ENCODE results near the gene UCK1. TPM values are rescaled to one million over a fixed set of nuclear protein-coding genes. Genes with fewer than 3 reads are reported as not detected.

UCK1 gene
- total RNA-seq, 4 donors from 2014 or later, result 32.7 to 45.7 (median 41.8) TPM

DNA sequence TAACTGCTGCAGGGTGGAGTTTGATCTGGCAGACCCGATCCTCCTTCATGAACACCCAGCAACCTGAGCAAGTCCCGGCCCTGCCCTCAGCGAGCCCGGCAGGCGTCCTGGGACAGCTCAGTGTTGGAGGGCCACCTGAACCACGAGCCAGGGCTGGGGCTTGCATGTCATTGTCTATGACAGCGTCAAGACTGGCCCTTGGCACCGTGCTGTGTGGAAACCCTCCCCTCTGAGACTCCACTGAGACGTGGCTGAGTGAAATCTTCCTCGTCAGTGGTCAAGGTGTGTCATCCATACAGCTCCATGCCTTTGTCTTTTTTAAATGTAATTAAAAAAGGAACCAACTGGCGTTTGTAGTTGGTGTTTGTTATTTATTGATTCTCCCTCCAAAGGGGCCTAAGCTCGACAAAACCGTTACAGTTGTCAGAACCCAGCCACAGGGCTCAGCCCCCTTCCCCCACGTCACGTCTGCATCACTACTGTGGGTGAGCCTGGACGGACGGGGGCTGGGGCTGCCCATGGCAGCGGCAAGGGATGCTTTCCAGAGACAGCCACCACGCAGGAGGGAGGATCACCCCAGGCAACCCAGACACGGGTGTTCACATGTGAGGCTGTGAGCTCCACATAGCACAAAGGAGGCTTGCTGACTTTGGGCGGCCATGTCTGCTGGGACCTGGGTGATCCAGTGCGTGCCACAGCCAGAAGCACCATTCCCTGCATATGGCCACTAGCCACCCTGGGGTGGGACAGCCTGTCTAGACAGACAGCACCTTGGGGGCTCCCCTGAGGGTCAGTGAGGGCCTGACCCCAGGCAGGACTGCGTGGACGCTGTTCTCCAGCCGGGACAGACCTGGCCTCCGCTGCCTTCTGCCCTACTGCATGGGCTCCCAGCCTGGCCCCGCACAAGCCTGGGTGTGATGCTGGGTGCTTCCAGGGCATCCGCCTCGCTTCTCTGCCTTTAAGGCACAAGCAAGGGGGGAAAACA is 7.3 kb downstream of the UCK1 start:
- 72 to 80% methylated on average over 25 to 29 of the region's 29 CpGs for WGBS, 2 donors
- no peak for TF ChIP-seq EP300 (IDR thresholded peaks at IDR 0.05)
- TF ChIP-seq POLR2A (IDR thresholded peaks at IDR 0.05), result no peak
- TF ChIP-seq, protein P1, sequence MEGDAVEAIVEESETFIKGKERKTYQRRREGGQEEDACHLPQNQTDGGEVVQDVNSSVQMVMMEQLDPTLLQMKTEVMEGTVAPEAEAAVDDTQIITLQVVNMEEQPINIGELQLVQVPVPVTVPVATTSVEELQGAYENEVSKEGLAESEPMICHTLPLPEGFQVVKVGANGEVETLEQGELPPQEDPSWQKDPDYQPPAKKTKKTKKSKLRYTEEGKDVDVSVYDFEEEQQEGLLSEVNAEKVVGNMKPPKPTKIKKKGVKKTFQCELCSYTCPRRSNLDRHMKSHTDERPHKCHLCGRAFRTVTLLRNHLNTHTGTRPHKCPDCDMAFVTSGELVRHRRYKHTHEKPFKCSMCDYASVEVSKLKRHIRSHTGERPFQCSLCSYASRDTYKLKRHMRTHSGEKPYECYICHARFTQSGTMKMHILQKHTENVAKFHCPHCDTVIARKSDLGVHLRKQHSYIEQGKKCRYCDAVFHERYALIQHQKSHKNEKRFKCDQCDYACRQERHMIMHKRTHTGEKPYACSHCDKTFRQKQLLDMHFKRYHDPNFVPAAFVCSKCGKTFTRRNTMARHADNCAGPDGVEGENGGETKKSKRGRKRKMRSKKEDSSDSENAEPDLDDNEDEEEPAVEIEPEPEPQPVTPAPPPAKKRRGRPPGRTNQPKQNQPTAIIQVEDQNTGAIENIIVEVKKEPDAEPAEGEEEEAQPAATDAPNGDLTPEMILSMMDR (IDR thresholded peaks at IDR 0.05), result no peak
- H3K4me3 ChIP-seq, result no peak overlapping the region
- H3K4me1 ChIP-seq, result no peaks in the 10 kb centered on the region
- no peaks in the 10 kb centered on the region for H3K27me3 ChIP-seq
- no peaks in the 10 kb centered on the region for H3K9me3 ChIP-seq
- H3K36me3 ChIP-seq, result peaks cover 8 to 100% (median 11%) of the 10 kb centered on the region in 3 donors
- DNase-seq (ENCODE audit: low spot score in 2 of 2), result no peak
- no peak overlapping the region for H3K27ac ChIP-seq

DNA sequence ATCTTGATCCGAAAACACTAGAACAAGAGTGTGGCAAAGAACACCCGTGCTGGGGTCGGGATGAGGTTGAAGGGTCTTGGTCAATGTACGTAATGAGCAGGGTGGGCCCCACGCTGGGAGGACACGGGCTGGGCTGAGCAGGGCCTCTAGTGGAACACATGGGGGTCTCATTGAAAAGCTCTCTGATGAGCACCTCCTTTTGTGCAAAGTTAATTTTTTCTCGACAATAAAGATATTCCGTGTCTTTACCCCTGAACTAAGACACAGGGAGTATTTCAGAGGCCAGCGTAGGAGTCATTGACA is 8.0 kb downstream of the UCK1 start:
- H3K36me3 ChIP-seq, result peaks cover 8 to 100% (median 13%) of the 10 kb centered on the region in 3 donors
- H3K4me1 ChIP-seq, result no peaks in the 10 kb centered on the region
- WGBS, 2 donors, result 80 to 85% methylated on average over 9 of the region's 9 CpGs
- H3K27ac ChIP-seq, result no peak overlapping the region
- H3K9me3 ChIP-seq, result no peaks in the 10 kb centered on the region
- no peak overlapping the region for H3K4me3 ChIP-seq
- DNase-seq (ENCODE audit: low spot score in 2 of 2), result no peak
- no peak for TF ChIP-seq POLR2A (IDR thresholded peaks at IDR 0.05)
- TF ChIP-seq, protein P1 (IDR thresholded peaks at IDR 0.05), result no peak
- TF ChIP-seq EP300 (IDR thresholded peaks at IDR 0.05), result no peak
- no peaks in the 10 kb centered on the region for H3K27me3 ChIP-seq

DNA sequence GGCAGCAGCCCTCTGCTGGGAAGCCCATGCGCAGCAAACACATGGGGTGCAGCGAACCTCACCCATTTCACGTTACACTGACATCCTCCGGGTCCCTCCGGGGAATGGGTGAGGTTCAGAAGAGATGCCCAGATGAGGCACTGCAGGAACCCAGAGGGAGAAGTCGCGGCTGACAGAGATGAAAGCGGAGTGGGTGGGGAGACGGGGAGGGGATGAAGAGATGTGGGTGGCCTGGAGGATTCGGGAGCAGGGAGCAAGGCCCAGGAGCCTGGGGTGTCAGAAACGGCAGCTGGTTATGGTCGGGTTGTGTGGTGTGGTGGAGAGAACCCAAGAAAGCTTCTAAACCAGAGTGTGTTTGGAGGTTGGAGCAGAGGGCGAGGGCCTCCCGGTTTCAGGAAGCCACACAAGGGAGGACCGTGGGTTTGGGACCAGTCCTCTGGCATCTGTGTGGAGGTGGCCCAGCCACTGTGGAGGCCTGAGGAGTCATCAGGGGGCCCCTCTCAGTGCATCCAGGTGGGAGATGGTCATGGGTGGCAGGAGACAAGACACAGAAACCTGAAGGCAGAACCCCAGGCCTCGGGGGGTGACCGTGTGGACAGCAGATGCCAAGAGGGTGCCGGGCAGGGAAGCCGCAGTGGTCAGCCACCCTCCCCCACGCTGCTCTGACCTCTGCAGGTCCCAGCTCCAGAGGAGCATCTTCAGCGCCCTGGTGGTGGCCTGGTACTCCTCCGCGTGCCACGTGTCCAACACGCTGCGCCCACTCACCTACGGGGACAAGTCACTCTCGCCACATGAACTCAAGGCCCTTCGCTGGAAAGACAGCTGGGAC is 8.6 kb downstream of the UCK1 start:
- no peak for DNase-seq (ENCODE audit: low spot score in 2 of 2)
- Histone ChIP-seq H3K36me3 (peaks cover 8 to 100% (median 15%) of the 10 kb centered on the region in 3 donors), H3K27me3 (no peaks in the 10 kb centered on the region), H3K4me1 (no peaks in the 10 kb centered on the region), H3K4me3 (no peak overlapping the region), H3K27ac (no peak overlapping the region), H3K9me3 (no peaks in the 10 kb centered on the region)
- TF ChIP-seq, protein P1 (IDR thresholded peaks at IDR 0.05), result no peak
- TF ChIP-seq POLR2A (IDR thresholded peaks at IDR 0.05) (no peak), EP300 (IDR thresholded peaks at IDR 0.05) (no peak)
- 84 to 86% methylated on average over 27 to 29 of the region's 29 CpGs for WGBS, 2 donors

DNA sequence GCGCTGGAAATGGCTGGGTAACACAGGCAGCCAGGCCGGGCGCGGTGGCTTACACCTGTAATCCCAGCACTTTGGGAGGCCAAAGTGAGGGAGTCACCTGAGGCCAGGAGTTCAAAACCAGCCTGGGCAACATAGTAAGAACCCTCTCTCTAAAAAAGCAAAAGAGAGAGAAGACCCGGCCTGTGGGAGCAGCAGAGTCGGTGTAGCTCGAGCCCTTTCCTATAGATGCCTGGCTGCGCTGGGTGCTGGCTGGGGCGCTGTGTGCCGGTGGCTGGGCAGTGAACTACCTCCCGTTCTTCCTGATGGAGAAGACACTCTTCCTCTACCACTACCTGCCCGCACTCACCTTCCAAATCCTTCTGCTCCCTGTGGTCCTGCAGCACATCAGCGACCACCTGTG is 9.2 kb downstream of the UCK1 start:
- H3K4me3 ChIP-seq, result no peak overlapping the region
- TF ChIP-seq, protein P1 (IDR thresholded peaks at IDR 0.05), result no peak
- TF ChIP-seq EP300 (IDR thresholded peaks at IDR 0.05), result no peak
- H3K4me1 ChIP-seq, result no peaks in the 10 kb centered on the region
- no peak for DNase-seq (ENCODE audit: low spot score in 2 of 2)
- H3K9me3 ChIP-seq, result no peaks in the 10 kb centered on the region
- H3K27me3 ChIP-seq, result no peaks in the 10 kb centered on the region
- 93 to 96% methylated on average over 13 of the region's 13 CpGs for WGBS, 2 donors
- H3K27ac ChIP-seq, result no peak overlapping the region
- H3K36me3 ChIP-seq, result peaks cover 8 to 100% (median 15%) of the 10 kb centered on the region in 3 donors

DNA sequence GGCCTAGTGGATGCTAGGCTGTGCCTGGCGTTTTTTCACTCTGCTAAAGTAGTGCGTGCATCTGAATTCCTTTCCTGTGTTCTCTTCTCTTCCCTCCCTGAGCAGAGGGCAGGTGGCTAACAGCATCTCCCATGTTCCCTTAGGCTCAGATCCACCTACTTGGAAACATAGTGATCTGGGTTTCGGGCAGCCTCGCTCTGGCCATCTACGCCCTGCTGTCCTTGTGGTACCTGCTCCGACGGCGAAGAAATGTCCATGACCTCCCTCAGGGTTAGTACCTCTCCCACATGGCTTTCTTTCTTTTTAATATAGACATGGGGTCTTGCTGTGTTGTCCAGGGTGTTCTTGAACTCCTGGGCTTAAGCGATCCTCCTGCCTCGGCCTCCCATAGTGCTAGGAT is 9.9 kb downstream of the UCK1 start:
- 90 to 95% methylated on average over 10 of the region's 10 CpGs for WGBS, 2 donors
- no peak overlapping the region for H3K4me3 ChIP-seq
- H3K27ac ChIP-seq, result no peak overlapping the region
- peaks cover 8 to 100% (median 22%) of the 10 kb centered on the region in 3 donors for H3K36me3 ChIP-seq
- no peak for TF ChIP-seq EP300 (IDR thresholded peaks at IDR 0.05)
- H3K4me1 ChIP-seq, result no peaks in the 10 kb centered on the region
- H3K27me3 ChIP-seq, result no peaks in the 10 kb centered on the region
- no peaks in the 10 kb centered on the region for H3K9me3 ChIP-seq
- DNase-seq (ENCODE audit: low spot score in 2 of 2), result no peak
